GF-D8 (cell line): ENCODE measurements around the gene SLC10A2.

ENCODE experiments used
- DNase-seq: peaks from one replicate; lab custom pipeline; 2025; lab: John Stamatoyannopoulos, UW

The SLC10A2 gene

GRCh38 chr13:103046676-103047075 is 19.5 kb downstream of the SLC10A2 start:
- no peak for DNase-seq

- DNase-seq, result no peak
These were observed 22.2 kb downstream of the SLC10A2 start for GRCh38 chr13:103044056-103044455.

- DNase-seq, result no peak
These were observed 26.2 kb downstream of the SLC10A2 start for GRCh38 chr13:103040006-103040405.

- no peak for DNase-seq
These were observed 27.0 kb downstream of the SLC10A2 start for GRCh38 chr13:103039183-103039582.

- DNase-seq, result no peak
These were observed 29.9 kb downstream of the SLC10A2 start for GRCh38 chr13:103036268-103036667.

- DNase-seq, result no peak
These were observed 32.2 kb downstream of the SLC10A2 start for GRCh38 chr13:103033999-103034398.

- no peak for DNase-seq
These were observed 34.8 kb downstream of the SLC10A2 start for GRCh38 chr13:103031332-103031873.

- no peak for DNase-seq
These were observed 35.4 kb downstream of the SLC10A2 start for GRCh38 chr13:103030776-103031175.

GRCh38 chr13:103029798-103030197 is 36.4 kb downstream of the SLC10A2 start:
- DNase-seq, result no peak

- no peak for DNase-seq
These were observed 43.9 kb downstream of the SLC10A2 start for GRCh38 chr13:103022336-103022735.

- DNase-seq, result no peak
These were observed 47.7 kb downstream of the SLC10A2 start for GRCh38 chr13:103018556-103018955.

- DNase-seq, result no peak
These were observed 53.6 kb downstream of the SLC10A2 start for GRCh38 chr13:103012646-103013045.

GRCh38 chr13:103009051-103009840 is 57.0 kb downstream of the SLC10A2 start:
- no peak for DNase-seq

GRCh38 chr13:103007427-103007762 is 58.8 kb downstream of the SLC10A2 start:
- no peak for DNase-seq

- DNase-seq, result no peak
These were observed 59.4 kb downstream of the SLC10A2 start for GRCh38 chr13:103006641-103007426.

GRCh38 chr13:103004661-103005345 is 61.4 kb downstream of the SLC10A2 start:
- DNase-seq, result no peak

GRCh38 chr13:103003631-103004030 is 62.6 kb downstream of the SLC10A2 start:
- DNase-seq, result no peak

GRCh38 chr13:103002279-103002678 is 63.9 kb downstream of the SLC10A2 start:
- DNase-seq, result no peak

GRCh38 chr13:103000157-103000556 is 66.1 kb downstream of the SLC10A2 start:
- no peak for DNase-seq

- peak; percentile 52 for DNase-seq
These were observed 66.7 kb downstream of the SLC10A2 start for GRCh38 chr13:102999499-102999898.
